GM11168 (cell line): Measurements from ENCODE around the gene U2AF1L4.

Experiments
- in situ Hi-C: fragments of 300-500 bp; cut with MboI; formaldehyde crosslinking; loops from one replicate; pipeline ENCODE4 v1.12.0; 2022; ENCODE audit warnings: low sequenced_read_pairs; ENCODE audit not compliant: unreplicated experiment

U2AF1L4 gene

GRCh38 chr19:35715355-35715809 lies 29.8 kb downstream of the U2AF1L4 start:
- in situ Hi-C loops = no loop called here

- in situ Hi-C loops = no loop called here
Observed at GRCh38 chr19:35714601-35715354, 30.4 kb downstream of the U2AF1L4 start.

DNA sequence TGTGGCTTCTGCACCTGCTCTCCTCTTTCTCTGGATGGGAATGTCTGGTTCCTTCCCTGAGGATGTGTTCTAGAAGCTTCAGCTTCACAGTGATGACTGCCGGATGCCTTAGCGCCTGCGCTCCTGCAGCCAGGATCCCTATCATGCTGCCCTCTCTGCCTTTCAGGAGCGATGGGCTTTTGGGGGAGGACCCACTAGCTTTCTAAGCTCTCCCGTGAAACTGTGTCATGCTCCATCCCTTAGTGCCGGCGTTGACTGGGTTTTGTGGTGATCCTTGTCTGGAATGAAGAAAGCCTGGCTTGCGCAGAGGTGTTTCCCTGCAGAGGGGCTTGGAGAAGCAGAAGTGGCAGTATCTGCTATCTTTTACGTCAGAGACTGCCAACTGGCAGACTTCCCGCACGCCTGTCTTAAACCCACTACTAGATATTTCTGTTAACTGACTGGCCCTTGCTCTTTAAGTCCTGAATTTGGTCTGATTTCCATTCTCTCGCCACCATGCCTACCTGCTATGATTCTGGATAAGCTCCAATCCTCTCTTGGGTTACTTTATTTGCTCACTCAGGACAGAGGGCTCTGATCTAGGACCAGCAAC lies 31.2 kb downstream of the U2AF1L4 start:
- in situ Hi-C loops = no loop called here

- in situ Hi-C loops = no loop called here
Observed at GRCh38 chr19:35713506-35713850, 31.7 kb downstream of the U2AF1L4 start.

- in situ Hi-C loops = no loop called here
Observed at GRCh38 chr19:35712567-35713505, 32.4 kb downstream of the U2AF1L4 start.

- in situ Hi-C loops = no loop called here
Observed at GRCh38 chr19:35710784-35711723, 34.2 kb downstream of the U2AF1L4 start.

DNA sequence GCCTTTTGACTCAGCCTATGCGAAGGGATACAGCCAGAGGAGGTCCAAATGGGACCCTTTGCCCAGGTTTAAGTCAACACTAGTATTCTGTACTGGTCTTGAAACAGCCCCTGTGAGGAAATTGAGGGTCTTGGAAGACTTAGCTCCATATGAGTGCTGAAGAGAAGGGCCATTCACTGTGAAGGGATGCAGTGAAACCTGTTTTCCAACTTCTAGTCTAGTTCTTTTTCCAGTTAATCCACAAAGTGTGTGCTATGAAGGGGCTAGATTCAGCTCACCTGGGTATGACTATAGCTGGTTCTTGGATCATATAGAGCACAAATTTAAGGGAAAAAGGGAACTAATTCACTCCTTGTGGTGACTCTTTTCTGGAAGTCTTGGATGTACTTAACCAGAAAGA lies 36.8 kb downstream of the U2AF1L4 start:
- in situ Hi-C loops = no loop called here

DNA sequence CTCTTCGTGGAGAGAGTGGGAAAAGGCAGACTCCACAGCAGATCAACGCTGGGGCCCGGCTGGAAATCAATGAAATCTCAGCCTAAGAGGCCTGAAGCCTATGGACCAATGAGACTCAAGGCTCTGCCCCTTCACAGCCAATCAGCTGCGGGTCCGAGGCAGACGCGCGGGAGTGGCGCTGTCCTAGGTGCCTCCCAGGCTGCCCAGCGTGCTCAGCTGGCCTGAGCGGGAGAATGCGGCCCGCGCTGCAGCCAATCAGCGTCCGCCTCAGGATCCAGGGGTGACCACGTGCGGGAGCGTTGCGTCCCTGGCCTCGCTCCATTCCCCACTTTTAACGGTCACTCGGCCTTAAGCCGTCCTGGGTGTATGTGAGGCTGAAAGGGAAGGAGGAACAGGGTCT lies 41.0 kb downstream of the U2AF1L4 start, which contains the start of gene ZBTB32:
ZBTB32 (plus strand) TSS at position 341 of the 400 bp plus-strand sequence. CDS start 10,069 bp downstream, outside the sequence.
- in situ Hi-C loops = no loop called here

DNA sequence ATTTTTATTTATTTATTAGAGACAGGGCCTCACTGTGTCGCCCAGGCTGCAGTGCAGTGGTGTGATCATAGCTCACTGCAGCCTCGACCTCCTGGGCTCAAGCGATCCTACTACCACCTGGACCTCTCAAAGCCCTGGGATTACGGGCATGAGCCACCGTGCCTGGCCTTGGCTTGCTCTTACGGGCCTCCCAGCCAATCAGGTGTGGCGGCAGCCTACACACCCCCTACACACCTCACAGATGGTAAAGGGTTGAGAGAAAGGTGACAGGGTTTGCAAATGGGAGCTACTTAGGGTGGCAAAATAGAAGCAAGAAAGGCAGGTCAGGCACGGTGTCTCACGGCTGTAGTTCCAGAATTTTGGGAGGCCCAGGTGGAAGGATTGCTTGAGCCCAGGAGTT lies 41.9 kb downstream of the U2AF1L4 start:
- in situ Hi-C loops = no loop called here

DNA sequence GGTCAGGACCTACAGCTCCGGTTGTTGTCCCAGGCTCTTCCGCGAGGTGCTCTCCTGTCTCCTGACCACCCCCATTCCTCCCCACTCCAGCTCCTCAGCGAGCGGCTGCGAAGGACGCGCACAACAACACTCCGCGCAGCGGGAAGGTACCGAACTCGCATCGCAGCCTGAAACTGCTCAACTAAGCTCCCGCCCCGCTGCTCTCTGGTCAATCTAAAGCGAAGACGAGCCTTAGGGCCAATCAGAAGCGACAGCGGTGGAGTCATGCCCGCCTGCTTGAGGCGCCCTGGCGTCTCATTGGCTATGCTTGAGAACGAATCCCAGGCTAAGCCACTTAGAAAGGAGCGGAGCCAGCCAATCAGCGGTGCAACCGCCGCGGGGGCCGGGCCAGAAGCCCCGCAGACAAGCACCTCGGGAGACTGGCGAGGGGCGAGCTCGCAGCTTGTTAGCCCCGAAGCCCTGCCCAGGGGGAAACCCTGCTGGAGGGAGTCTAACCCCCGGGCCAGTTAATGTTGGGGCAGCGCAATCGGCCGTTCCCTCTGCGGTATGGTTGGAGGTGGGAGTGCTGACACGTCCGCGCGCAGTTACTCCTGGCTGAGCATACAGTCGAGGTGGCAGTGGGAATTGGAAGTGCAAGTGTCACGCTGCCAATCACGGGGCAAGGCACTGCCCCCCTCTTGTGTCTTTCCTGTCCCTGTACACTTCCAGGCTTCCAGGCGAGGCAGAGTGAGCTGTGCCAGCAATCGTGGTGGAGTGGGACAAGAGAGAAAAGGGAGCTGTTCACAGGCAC lies 42.8 kb downstream of the U2AF1L4 start:
- in situ Hi-C loops = no loop called here

DNA sequence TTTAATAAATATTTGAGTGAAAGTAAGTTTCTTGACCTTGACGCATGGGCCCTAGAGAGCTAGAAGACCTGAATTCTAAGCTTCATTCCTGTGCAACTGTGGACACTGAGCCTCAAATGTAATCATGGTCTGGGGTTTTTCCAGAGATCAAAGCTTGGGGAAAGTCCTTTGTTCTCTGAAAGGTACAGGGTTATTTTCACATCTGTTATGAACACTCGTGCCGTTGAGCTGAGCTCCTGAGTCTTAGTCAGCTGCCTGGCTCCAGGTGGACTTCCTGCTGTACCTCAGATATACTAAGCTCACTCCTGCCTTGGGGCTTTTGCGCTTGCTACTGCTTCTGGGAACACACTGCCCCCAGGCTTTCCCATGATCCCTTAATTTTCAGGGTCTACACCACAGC lies 48.4 kb downstream of the U2AF1L4 start:
- in situ Hi-C loops = no loop called here

GRCh38 chr19:35695895-35696422 lies 49.3 kb downstream of the U2AF1L4 start:
- in situ Hi-C loops = no loop called here

DNA sequence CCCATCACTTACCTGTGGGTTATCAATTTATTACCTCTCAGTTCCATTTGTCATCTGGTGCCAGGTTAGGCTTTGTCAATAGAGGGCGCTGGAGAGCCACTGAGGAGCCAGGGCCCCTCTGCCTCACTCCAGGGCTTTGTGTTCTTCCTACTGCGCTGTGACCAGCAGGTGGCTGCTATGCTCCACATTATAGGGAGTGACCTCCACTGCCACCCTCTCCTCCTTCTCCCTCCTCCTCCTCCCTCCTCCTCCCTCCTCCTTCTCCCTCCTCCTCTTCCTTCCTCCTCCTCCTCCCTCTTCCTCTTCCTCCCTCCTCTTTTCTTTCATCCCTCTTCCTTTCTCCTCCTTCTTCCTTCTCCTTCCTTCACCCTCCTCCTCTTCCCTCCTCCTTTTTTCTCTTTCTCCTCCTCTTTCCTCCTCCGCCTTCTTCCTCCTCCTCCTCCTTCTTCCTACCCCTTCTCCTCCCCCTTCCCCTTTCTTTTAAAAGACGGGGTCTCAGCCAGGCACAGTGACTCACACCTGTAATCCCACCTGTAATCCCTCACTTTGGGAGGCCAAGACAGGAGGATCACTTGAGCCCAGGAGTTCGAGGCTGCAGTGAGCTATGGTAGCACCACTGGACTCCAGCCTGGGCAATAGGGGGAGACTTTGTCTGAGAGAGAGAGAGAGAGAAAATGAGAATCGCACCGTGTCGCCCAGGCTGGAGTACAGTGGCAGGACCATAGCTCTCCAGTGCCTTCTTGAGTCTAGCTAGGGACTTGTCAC lies 51.2 kb downstream of the U2AF1L4 start:
- in situ Hi-C loops = no loop called here

DNA sequence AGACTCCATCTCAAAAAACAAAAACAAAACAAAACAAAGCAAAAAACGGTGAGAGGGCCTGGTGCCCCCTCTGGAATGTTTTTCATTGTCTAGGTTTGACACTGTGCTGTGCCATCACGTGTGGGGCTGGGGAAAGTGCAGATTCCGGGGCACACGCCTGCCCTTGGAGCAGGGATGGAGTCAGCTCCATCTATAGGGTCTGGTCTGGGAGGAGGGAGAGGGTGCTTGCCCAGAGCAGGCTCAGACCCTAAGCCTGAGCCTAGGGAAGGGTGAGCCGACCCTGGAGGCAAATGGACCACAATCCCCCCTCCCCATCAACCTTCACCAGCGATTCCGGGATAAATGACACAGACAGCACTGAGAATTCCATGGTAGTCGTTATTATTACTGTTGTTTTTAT lies 51.8 kb downstream of the U2AF1L4 start:
- in situ Hi-C loops = no loop called here
